Progenitor cell of endocrine pancreas (in vitro differentiated cells): ENCODE measurements around the gene CRB2. TPM values are rescaled to one million over a fixed set of nuclear protein-coding genes. Genes with fewer than 3 reads are reported as not detected.

Experiments
- DNase-seq: peaks from one replicate; pipeline ENCODE4 v3.0.0; 2021; ENCODE audit warnings: low spot score; ENCODE audit not compliant: unreplicated experiment
- H3K27ac Mint-ChIP-seq: 2 replicates; pipeline ENCODE4 v1.8.0; 2021; ENCODE audit warnings: mild to moderate bottlenecking, moderate library complexity, mixed read lengths
- H3K27me3 Mint-ChIP-seq: 2 replicates; pipeline ENCODE4 v1.8.0; 2021; ENCODE audit warnings: mixed read lengths
- H3K36me3 Mint-ChIP-seq: 2 replicates; pipeline ENCODE4 v1.8.0; 2022; ENCODE audit warnings: mixed read lengths; ENCODE audit not compliant: insufficient read depth
- H3K4me1 Mint-ChIP-seq: 2 replicates; pipeline ENCODE4 v1.8.0; 2021; ENCODE audit warnings: low read depth, mixed read lengths
- H3K4me3 Mint-ChIP-seq: 2 replicates; pipeline ENCODE4 v1.8.0; 2021; ENCODE audit warnings: low read depth, mild to moderate bottlenecking, moderate library complexity, mixed read lengths
- H3K9me3 Mint-ChIP-seq: 2 replicates; pipeline ENCODE4 v1.8.0; 2021; ENCODE audit warnings: low read depth, mixed read lengths
- total RNA-seq: library from RNA; stranded (reverse); gene quantifications from 2 replicates; pipeline ENCODE4 v1.2.1, GENCODE V29; 2021
- TF ChIP-seq, protein P1 (sequence below): fragments of 200-600 bp; sonication (generic); IDR thresholded peaks from one replicate; pipeline ENCODE4 v1.5.0; 2021; ENCODE audit warnings: antibody characterized with exemption, mild to moderate bottlenecking; ENCODE audit not compliant: unreplicated experiment

Gene CRB2
- total RNA-seq, 1 donor from 2014 or later: 8.4 TPM

DNA sequence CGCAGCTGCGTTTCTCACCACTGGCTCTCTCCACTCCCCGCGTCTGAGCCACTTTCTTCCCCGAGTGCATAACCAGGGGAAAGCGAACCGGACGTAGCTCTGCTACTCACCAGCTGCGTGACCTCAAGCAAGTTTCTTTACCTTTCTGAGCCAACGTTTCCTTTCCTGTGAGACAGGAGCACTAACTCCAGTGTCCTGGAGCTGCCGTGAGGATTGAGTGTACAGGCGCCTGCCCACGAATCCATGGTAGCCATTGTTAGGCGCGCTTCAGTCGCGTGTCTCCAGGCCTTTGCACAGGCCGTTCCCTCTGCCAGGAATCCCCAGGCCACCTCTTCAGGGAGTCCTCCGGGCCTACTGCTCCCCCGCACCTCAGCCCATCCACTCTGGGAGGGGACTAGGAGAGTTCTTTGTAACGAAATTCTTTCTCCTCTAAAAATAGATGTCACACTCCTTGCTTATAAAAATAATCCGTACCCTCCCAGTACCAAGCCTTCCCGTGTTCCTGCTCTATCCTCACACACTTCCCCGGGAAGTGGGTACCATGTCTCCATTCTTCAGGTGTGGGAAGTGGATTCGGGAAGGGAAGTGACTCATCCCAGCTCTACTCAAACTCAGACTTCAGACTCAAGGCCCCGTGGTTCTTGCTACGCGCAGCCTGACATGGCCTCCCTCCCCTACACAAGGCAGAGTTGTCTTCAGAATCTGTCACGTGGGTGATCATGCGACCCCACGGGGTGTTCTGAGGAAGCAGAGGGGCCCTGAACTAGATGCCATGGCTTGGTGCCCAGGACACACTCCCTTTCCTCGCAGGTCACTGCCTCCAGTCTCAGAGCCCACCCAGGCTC is 16.1 kb upstream of the CRB2 start:
- H3K36me3 Mint-ChIP-seq: no peaks in the 10 kb centered on the region
- no peak overlapping the region for H3K4me3 Mint-ChIP-seq
- H3K27me3 Mint-ChIP-seq: peaks cover 13% of the 10 kb centered on the region
- TF ChIP-seq, protein P1, sequence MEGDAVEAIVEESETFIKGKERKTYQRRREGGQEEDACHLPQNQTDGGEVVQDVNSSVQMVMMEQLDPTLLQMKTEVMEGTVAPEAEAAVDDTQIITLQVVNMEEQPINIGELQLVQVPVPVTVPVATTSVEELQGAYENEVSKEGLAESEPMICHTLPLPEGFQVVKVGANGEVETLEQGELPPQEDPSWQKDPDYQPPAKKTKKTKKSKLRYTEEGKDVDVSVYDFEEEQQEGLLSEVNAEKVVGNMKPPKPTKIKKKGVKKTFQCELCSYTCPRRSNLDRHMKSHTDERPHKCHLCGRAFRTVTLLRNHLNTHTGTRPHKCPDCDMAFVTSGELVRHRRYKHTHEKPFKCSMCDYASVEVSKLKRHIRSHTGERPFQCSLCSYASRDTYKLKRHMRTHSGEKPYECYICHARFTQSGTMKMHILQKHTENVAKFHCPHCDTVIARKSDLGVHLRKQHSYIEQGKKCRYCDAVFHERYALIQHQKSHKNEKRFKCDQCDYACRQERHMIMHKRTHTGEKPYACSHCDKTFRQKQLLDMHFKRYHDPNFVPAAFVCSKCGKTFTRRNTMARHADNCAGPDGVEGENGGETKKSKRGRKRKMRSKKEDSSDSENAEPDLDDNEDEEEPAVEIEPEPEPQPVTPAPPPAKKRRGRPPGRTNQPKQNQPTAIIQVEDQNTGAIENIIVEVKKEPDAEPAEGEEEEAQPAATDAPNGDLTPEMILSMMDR: no peak
- H3K9me3 Mint-ChIP-seq: no peaks in the 10 kb centered on the region
- DNase-seq: no peak
- peaks cover 13% of the 10 kb centered on the region for H3K4me1 Mint-ChIP-seq
- H3K27ac Mint-ChIP-seq: peak overlapping the region; percentile 10

DNA sequence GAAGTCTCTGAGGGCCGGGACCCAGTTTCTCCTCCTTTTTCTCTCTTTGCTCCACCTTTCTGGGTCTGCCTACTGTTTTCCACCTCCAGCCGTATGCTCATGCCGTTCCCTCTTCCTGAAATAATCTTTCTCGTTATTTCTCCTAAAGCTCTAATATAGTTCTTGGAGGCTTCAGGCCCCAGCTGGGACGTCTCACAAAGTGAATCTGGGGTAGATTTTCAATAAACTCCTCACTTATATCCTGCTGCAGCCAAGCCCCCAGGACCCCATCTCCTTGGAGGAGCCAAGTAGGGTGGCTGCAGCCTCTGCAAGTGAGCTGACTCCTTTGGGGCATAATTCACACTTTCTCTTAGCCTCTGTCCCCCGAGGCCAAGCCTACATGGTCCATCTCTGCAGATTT is 14.2 kb upstream of the CRB2 start:
- Mint-ChIP-seq H3K36me3 (no peaks in the 10 kb centered on the region), H3K9me3 (no peaks in the 10 kb centered on the region), H3K4me3 (no peak overlapping the region), H3K27me3 (peaks cover 13% of the 10 kb centered on the region), H3K4me1 (no peaks in the 10 kb centered on the region), H3K27ac (no peak overlapping the region)
- DNase-seq: no peak
- TF ChIP-seq, protein P1: no peak

DNA sequence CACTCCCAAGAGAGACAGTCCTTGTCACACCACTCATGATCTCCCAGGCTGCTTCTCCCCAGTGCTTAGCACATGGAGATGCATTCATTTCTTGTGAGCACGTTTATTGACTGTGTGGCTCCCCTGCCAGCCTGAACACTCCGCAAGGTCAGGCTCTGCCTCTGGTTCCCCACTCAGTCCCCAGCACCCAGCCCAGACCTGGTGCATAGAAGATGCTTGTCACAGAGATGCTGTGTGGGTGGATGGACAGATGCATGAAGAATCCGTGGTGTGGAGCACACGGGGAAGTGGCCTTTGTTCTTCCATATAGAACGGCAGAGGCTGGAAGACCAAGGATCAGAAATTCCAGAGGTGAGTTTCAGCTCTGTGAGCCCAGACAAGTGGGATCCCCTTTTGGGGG is 13.8 kb upstream of the CRB2 start:
- no peak overlapping the region for H3K4me3 Mint-ChIP-seq
- no peaks in the 10 kb centered on the region for H3K9me3 Mint-ChIP-seq
- no peaks in the 10 kb centered on the region for H3K4me1 Mint-ChIP-seq
- DNase-seq: no peak
- TF ChIP-seq, protein P1: no peak
- H3K27ac Mint-ChIP-seq: no peak overlapping the region
- H3K27me3 Mint-ChIP-seq: peaks cover 13% of the 10 kb centered on the region
- H3K36me3 Mint-ChIP-seq: no peaks in the 10 kb centered on the region

DNA sequence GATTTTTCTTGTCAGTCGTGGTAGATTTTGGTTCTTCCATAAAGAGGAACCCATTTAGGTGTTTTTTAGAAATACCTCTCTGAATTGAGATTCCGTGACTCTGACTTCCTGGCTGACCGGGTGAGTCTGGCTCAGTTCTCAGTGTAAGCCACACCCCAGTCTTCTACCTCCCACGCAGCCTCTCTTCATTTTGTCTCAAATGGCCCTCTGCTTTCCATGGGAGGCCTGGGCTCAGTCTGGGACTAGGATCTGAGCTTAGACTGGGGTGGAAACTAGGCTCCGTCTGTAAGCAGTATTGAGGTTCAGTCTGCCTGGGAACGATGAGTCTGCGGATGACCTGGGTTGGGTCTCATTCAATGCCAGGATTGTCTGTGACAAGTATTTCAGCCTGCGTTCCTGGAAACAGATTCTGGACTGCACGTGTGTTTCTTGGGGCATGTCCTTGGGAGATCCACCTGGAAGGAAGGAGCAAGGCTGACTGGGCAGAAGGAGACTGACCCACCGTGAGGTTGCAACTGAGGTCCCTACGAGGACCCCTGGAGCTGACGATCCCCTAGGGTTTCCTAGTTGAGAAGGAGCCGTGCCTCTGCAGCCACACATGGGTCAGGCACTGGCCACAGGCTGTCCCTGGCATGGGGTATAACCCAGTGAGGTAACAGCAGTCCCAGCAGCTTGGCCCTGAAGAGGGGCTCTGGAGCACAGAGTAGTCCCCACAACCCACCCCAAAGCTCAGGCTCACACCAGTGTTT is 12.4 kb upstream of the CRB2 start:
- TF ChIP-seq, protein P1: no peak
- no peak overlapping the region for H3K4me3 Mint-ChIP-seq
- H3K27ac Mint-ChIP-seq: no peak overlapping the region
- no peak for DNase-seq
- no peaks in the 10 kb centered on the region for H3K4me1 Mint-ChIP-seq
- H3K36me3 Mint-ChIP-seq: no peaks in the 10 kb centered on the region
- H3K27me3 Mint-ChIP-seq: peaks cover 13% of the 10 kb centered on the region
- no peaks in the 10 kb centered on the region for H3K9me3 Mint-ChIP-seq

DNA sequence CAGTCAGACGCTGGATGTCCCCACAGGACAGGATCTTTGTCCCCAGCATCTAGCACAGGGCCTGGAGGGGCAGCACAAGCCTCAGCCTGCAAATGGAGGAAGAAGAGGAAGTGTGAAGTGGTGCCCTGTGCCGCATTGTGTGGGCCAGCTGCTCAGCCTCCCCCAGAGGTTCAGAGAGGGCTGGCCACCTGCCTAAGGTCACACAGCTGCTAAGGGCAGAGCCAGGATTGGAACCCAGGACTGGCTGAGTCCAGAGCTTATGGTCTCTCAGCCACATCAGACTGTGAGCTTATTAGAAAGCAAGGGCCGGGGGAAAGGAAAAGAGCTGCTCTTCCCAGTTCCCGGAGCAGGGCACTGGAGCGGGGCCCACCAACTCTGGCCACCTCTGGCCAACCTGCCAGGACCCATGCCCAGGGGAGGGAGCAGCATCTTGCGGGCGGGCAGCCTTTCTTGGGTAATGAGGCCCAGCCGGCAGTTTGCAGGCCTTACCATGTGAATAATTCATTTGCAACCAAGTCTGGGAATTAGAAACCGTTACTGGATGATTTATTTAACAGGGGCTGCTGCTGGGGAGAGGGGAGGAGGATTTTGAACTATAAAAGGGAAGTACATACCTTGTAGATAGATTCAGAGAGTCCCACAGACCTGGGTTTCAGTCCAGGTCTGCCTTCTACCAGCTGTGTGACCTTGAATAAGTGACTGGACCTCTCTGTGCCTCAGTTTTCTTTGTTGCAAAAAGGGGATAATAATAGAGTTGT is 11.6 kb upstream of the CRB2 start:
- TF ChIP-seq, protein P1: no peak
- no peak overlapping the region for H3K4me3 Mint-ChIP-seq
- H3K9me3 Mint-ChIP-seq: no peaks in the 10 kb centered on the region
- no peaks in the 10 kb centered on the region for H3K36me3 Mint-ChIP-seq
- no peak for DNase-seq
- no peaks in the 10 kb centered on the region for H3K4me1 Mint-ChIP-seq
- peaks cover 13% of the 10 kb centered on the region for H3K27me3 Mint-ChIP-seq
- H3K27ac Mint-ChIP-seq: no peak overlapping the region
